ENCODE results near the gene DSC3. TPM values are rescaled to one million over a fixed set of nuclear protein-coding genes. Genes with fewer than 3 reads are reported as not detected.

DSC3 gene
- total and polyA plus RNA-seq, 4 donors = under 0.01 to 0.06 (median 0.05) TPM; not detected in 1

DNA sequence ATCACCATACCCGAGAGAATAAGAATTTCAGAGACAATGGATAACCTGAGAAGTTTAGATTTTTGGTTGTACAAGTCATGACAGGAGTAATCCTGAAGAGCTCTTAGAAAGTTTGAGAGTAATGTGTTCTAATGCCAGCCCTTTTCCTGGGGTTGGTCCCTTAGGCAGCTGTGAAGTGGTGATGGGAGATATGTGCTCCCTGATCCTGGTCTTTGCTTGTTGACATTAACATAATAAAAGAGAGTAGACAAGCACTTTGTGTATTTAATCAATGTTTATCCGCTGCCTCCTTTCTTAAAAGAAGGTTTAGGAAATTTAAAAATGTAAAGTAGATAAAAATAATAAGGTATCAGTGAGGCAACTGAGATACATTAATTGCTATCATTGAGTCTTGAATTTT, 13.8 kb upstream of the DSC3 start:
- H3K4me3 ChIP-seq (ENCODE audit: low read depth in 1 of 3, low read length in 3 of 3) = no peak overlapping the region
- 77% methylated on average over 2 of the region's 2 CpGs for WGBS
- H3K9me3 ChIP-seq (ENCODE audit: control insufficient read depth in 4 of 4, low read length in 3 of 4) = no peaks in the 10 kb centered on the region
- TF ChIP-seq HNF4G (IDR thresholded peaks at IDR 0.05) (no peak), RXRA (IDR thresholded peaks at IDR 0.05) (no peak)
- H3K9ac ChIP-seq (ENCODE audit: low read depth in 1 of 2, low read length in 2 of 2) = no peak overlapping the region
- no peaks in the 10 kb centered on the region for H3K4me1 ChIP-seq (ENCODE audit: control insufficient read depth in 4 of 4, insufficient read depth in 4 of 4, low read length in 3 of 4)
- no peak for DNase-seq (ENCODE audit: low spot score)
- H3K27me3 ChIP-seq (ENCODE audit: control insufficient read depth in 4 of 4, insufficient read depth in 4 of 4, low read length in 3 of 4) = no peaks in the 10 kb centered on the region
- H3K36me3 ChIP-seq (ENCODE audit: control insufficient read depth in 4 of 4, insufficient read depth in 3 of 4, low read depth in 1 of 4, low read length in 3 of 4) = no peaks in the 10 kb centered on the region
- H3K27ac ChIP-seq (ENCODE audit: low read depth in 1 of 2, low read length in 2 of 2) = no peak overlapping the region

DNA sequence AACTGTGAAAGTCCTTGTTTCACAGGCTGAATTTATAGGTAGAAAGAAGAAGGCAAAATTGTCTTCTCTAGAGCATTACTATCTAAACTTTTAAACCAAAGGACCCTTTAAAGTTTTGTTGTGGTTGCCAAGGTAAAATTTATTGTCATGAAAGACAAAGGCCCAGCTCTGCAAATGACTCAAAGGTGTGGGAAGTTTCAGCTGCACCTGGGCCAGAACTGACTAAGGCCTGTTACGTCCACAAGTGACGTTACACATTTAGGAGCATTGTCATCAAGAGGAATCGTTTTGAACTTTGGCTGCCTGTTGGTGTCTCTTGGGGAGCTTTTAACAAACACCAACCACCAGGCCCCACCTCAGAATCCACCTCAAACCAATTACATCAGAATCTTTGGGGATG, 8.1 kb upstream of the DSC3 start:
- H3K4me3 ChIP-seq (ENCODE audit: low read depth in 1 of 3, low read length in 3 of 3) = no peak overlapping the region
- H3K9me3 ChIP-seq (ENCODE audit: control insufficient read depth in 4 of 4, low read length in 3 of 4) = no peaks in the 10 kb centered on the region
- no peaks in the 10 kb centered on the region for H3K36me3 ChIP-seq (ENCODE audit: control insufficient read depth in 4 of 4, insufficient read depth in 3 of 4, low read depth in 1 of 4, low read length in 3 of 4)
- no peaks in the 10 kb centered on the region for H3K4me1 ChIP-seq (ENCODE audit: control insufficient read depth in 4 of 4, insufficient read depth in 4 of 4, low read length in 3 of 4)
- DNase-seq (ENCODE audit: low spot score) = no peak
- WGBS = 85% methylated on average over 3 of the region's 3 CpGs
- H3K9ac ChIP-seq (ENCODE audit: low read depth in 1 of 2, low read length in 2 of 2) = no peak overlapping the region
- no peak overlapping the region for H3K27ac ChIP-seq (ENCODE audit: low read depth in 1 of 2, low read length in 2 of 2)
- TF ChIP-seq, protein P1, sequence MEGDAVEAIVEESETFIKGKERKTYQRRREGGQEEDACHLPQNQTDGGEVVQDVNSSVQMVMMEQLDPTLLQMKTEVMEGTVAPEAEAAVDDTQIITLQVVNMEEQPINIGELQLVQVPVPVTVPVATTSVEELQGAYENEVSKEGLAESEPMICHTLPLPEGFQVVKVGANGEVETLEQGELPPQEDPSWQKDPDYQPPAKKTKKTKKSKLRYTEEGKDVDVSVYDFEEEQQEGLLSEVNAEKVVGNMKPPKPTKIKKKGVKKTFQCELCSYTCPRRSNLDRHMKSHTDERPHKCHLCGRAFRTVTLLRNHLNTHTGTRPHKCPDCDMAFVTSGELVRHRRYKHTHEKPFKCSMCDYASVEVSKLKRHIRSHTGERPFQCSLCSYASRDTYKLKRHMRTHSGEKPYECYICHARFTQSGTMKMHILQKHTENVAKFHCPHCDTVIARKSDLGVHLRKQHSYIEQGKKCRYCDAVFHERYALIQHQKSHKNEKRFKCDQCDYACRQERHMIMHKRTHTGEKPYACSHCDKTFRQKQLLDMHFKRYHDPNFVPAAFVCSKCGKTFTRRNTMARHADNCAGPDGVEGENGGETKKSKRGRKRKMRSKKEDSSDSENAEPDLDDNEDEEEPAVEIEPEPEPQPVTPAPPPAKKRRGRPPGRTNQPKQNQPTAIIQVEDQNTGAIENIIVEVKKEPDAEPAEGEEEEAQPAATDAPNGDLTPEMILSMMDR (IDR thresholded peaks at IDR 0.05; ENCODE audit: low read depth, low read length, missing input control) = no peak
- TF ChIP-seq RXRA (IDR thresholded peaks at IDR 0.05) (no peak), NR2F2 (IDR thresholded peaks at IDR 0.05) (no peak), YY1 (IDR thresholded peaks at IDR 0.05) (no peak), JUND (IDR thresholded peaks at IDR 0.05) (no peak), HNF4G (IDR thresholded peaks at IDR 0.05) (no peak), GABPA (IDR thresholded peaks at IDR 0.05 in 1 of 2, conservative IDR thresholded peaks at IDR 0.05 in 1 of 2) (no peak), SP1 (IDR thresholded peaks at IDR 0.05) (no peak), RAD21 (IDR thresholded peaks at IDR 0.05) (no peak), HNF4A (conservative IDR thresholded peaks at IDR 0.05) (no peak)
- TF ChIP-seq, protein P2, sequence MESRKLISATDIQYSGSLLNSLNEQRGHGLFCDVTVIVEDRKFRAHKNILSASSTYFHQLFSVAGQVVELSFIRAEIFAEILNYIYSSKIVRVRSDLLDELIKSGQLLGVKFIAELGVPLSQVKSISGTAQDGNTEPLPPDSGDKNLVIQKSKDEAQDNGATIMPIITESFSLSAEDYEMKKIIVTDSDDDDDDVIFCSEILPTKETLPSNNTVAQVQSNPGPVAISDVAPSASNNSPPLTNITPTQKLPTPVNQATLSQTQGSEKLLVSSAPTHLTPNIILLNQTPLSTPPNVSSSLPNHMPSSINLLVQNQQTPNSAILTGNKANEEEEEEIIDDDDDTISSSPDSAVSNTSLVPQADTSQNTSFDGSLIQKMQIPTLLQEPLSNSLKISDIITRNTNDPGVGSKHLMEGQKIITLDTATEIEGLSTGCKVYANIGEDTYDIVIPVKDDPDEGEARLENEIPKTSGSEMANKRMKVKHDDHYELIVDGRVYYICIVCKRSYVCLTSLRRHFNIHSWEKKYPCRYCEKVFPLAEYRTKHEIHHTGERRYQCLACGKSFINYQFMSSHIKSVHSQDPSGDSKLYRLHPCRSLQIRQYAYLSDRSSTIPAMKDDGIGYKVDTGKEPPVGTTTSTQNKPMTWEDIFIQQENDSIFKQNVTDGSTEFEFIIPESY (IDR thresholded peaks at IDR 0.05) = no peak
- TF ChIP-seq, protein P3, sequence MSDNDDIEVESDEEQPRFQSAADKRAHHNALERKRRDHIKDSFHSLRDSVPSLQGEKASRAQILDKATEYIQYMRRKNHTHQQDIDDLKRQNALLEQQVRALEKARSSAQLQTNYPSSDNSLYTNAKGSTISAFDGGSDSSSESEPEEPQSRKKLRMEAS (IDR thresholded peaks at IDR 0.05) = no peak
- TF ChIP-seq, protein P4, sequence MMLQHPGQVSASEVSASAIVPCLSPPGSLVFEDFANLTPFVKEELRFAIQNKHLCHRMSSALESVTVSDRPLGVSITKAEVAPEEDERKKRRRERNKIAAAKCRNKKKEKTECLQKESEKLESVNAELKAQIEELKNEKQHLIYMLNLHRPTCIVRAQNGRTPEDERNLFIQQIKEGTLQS (IDR thresholded peaks at IDR 0.05) = no peak
- TF ChIP-seq, protein P5, sequence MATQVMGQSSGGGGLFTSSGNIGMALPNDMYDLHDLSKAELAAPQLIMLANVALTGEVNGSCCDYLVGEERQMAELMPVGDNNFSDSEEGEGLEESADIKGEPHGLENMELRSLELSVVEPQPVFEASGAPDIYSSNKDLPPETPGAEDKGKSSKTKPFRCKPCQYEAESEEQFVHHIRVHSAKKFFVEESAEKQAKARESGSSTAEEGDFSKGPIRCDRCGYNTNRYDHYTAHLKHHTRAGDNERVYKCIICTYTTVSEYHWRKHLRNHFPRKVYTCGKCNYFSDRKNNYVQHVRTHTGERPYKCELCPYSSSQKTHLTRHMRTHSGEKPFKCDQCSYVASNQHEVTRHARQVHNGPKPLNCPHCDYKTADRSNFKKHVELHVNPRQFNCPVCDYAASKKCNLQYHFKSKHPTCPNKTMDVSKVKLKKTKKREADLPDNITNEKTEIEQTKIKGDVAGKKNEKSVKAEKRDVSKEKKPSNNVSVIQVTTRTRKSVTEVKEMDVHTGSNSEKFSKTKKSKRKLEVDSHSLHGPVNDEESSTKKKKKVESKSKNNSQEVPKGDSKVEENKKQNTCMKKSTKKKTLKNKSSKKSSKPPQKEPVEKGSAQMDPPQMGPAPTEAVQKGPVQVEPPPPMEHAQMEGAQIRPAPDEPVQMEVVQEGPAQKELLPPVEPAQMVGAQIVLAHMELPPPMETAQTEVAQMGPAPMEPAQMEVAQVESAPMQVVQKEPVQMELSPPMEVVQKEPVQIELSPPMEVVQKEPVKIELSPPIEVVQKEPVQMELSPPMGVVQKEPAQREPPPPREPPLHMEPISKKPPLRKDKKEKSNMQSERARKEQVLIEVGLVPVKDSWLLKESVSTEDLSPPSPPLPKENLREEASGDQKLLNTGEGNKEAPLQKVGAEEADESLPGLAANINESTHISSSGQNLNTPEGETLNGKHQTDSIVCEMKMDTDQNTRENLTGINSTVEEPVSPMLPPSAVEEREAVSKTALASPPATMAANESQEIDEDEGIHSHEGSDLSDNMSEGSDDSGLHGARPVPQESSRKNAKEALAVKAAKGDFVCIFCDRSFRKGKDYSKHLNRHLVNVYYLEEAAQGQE (IDR thresholded peaks at IDR 0.05) = no peak
- H3K27me3 ChIP-seq (ENCODE audit: control insufficient read depth in 4 of 4, insufficient read depth in 4 of 4, low read length in 3 of 4) = no peaks in the 10 kb centered on the region

All from liver (tissue), 9 donors.